Transverse colon (tissue), 4 donors: Measurements from ENCODE around the gene FARSA. TPM values are rescaled to one million over a fixed set of nuclear protein-coding genes. Genes with fewer than 3 reads are reported as not detected.
"Not testable (repeated sequence)": the region's sequence is repeated elsewhere in the genome, so short reads cannot be mapped to it uniquely, and the experiment has no call there.

ENCODE experiments used
- DNase-seq: peaks from one replicate; pipeline ENCODE4 v3.0.0-alpha.2; 2019
- H3K27ac ChIP-seq, 4 donors: fragments of 200-600 bp; sonication (generic); 2 replicates each; pipeline ENCODE4 v1.5.1; 2016 to 2018; ENCODE audit warnings: inconsistent platforms in 4 of 4
- H3K27me3 ChIP-seq: fragments of 200-600 bp; sonication (generic); 2 replicates; pipeline ENCODE4 v1.5.1; 2017; ENCODE audit warnings: inconsistent platforms
- H3K36me3 ChIP-seq, 4 donors: fragments of 200-600 bp; sonication (generic); 2 replicates each; pipeline ENCODE4 v1.5.1; 2017 to 2019; ENCODE audit warnings: inconsistent platforms in 4 of 4
- H3K4me1 ChIP-seq, 4 donors: fragments of 200-600 bp; sonication (generic); 2 replicates each; pipeline ENCODE4 v1.5.1; 2017 to 2020; ENCODE audit warnings: inconsistent platforms in 4 of 4
- H3K4me3 ChIP-seq, 4 donors: fragments of 200-600 bp; sonication (generic); 1 replicate in 1 of 4; 2 replicates in 3 of 4; pipeline versions ENCODE4 v1.5.1 to v1.6.1; 2017 to 2019; ENCODE audit warnings: inconsistent platforms in 4 of 4
- H3K9me3 ChIP-seq, 2 donors: fragments of 200-600 bp; sonication (generic); 2 replicates each; pipeline ENCODE4 v1.5.1; 2017 to 2019; ENCODE audit warnings: inconsistent platforms in 2 of 2
- CTCF ChIP-seq, 5 experiments: fragments of 200-600 bp in 3 of 5; fragments of 450-650 bp in 2 of 5; sonication (generic) in 3 of 5; IDR thresholded peaks; 1 replicate in 2 of 5; 2 replicates in 3 of 5; pipeline ENCODE4 v1.5.1; 2016 to 2017; ENCODE audit warnings: antibody characterized with exemption in 5 of 5, inconsistent platforms in 3 of 5, mild to moderate bottlenecking in 2 of 5, moderate library complexity in 1 of 5
- EP300 ChIP-seq: sonication (generic); formaldehyde crosslinking; IDR thresholded peaks from one replicate; pipeline ENCODE4 v1.6.1; 2017; ENCODE audit warnings: antibody characterized with exemption, low read depth
- POLR2A ChIP-seq: fragments of 450-650 bp; IDR thresholded peaks from one replicate; pipeline ENCODE4 v1.6.1; 2016; ENCODE audit warnings: antibody characterized with exemption, mild to moderate bottlenecking, moderate library complexity
- POLR2AphosphoS5 ChIP-seq, 3 donors: sonication (generic); formaldehyde crosslinking; IDR thresholded peaks; one replicate each; pipeline ENCODE4 v1.6.1; 2016; ENCODE audit warnings: antibody characterized with exemption in 3 of 3
- WGBS, 2 donors: methylation state at CpG; one replicate each; pipeline ENCODE4 v1.1.5; 2018; ENCODE audit warnings: low coverage in 1 of 2; 5-methylcytosine and 5-hydroxymethylcytosine counted together
- in situ Hi-C, 4 donors: fragments of 200-750 bp; cut with MboI; loops; one replicate each; pipeline versions ENCODE4 v1.15.0 to v1.15.1; 2017; ENCODE audit warnings: low sequenced_read_pairs in 3 of 4, low pct_ligation_motif_present in 1 of 4, low pct_unique_long_range_greater_than_20kb in 1 of 4
- intact Hi-C: fragments of 100-400 bp; cut with DNase I; formaldehyde crosslinking; loops from one replicate; pipeline ENCODE4 v1.15.1; 2023; ENCODE audit warnings: low total_unique reads
- total RNA-seq, 4 donors: library from RNA; depleted of rRNA; stranded (reverse); fragments of >200 nt; gene quantifications; one replicate each; pipeline ENCODE4 v1.1.0, GENCODE V29; 2016

FARSA gene
- total RNA-seq, 4 donors from 2014 or later: 18.0 to 40.8 (median 32.6) TPM

GRCh38 chr19:12965017-12965811 is 31.7 kb upstream of the FARSA start:
- Histone ChIP-seq H3K9me3 (no peaks in the 10 kb centered on the region), H3K36me3 (no peaks in the 10 kb centered on the region), H3K27me3 (no peaks in the 10 kb centered on the region), H3K27ac (peak overlapping the region; percentile 67 to 78 (median 76)), H3K4me1 (peaks cover 0 to 10% (median 6%) of the 10 kb centered on the region in 4 donors), H3K4me3 (peak overlapping the region; percentile 22 to 63 (median 36))
- intact Hi-C loops: no loop called here
- TF ChIP-seq POLR2AphosphoS5 (IDR thresholded peaks at IDR 0.05): no peak
- peak; percentile 87 to 99 (median 92) for TF ChIP-seq CTCF (IDR thresholded peaks at IDR 0.05)
- DNase-seq: peak; percentile 88
- WGBS, 2 donors: 0 to 1% methylated on average over 3 to 26 of the region's 34 CpGs
- in situ Hi-C loops: loop anchor here in 1 of 4 donors (25.0 kb wide), 1 partner anchor 297 kb away; no protein-coding TSS in a partner anchor

- in situ Hi-C loops: loop anchor here in 1 of 4 donors (25.0 kb wide), 1 partner anchor 303 kb away; no protein-coding TSS in a partner anchor
- TF ChIP-seq POLR2A (no peak), CTCF (IDR thresholded peaks at IDR 0.05) (no peak), POLR2AphosphoS5 (IDR thresholded peaks at IDR 0.05) (no peak), EP300 (no peak)
Observed at GRCh38 chr19:12959481-12959880, 26.0 kb upstream of the FARSA start.

DNA sequence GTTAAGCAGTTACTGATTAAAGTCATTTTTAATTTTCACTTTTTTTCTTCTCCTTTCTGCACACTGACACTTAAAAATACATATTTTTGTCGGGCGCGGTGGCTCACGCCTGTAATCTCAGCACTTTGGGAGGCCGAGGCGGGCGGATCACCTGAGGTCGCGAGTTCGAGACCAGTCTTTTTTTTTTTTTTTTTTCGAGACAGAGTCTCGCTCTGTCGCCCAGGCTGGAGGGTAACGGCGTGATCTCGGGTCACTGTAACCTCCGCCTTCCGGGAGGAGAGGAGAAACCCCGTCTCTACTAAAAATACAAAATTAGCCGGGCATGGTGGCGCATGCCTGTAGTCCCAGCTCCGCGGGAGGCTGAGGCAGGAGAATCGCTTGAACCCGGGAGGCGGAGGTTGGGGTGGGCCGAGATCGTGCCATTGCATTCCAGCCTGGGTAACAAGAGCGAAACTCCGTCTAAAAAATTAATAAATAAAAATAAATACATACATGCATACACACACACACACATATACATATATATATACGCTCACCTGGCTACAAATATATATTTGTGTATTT is 24.0 kb upstream of the FARSA start:
- H3K4me1 ChIP-seq: peaks cover 0 to 46% (median 30%) of the 10 kb centered on the region in 4 donors
- DNase-seq, intact Hi-C loops, H3K9me3 ChIP-seq, H3K36me3 ChIP-seq, H3K27me3 ChIP-seq: not testable (repeated sequence)
- peak overlapping the region; percentile 82 to 93 (median 88) for H3K4me3 ChIP-seq
- H3K27ac ChIP-seq: peak overlapping the region; percentile 88 to 95 (median 93)
- in situ Hi-C loops: loop anchor here in 1 of 4 donors (25.0 kb wide), 1 partner anchor 305 kb away; no protein-coding TSS in a partner anchor
- peak; percentile 42 for TF ChIP-seq POLR2A
- 18 to 31% methylated on average over 16 to 28 of the region's 31 CpGs for WGBS, 2 donors

More at GRCh38 chr19:12959481-12959880, 26.0 kb upstream of the FARSA start:
- Histone ChIP-seq H3K27ac (no peak overlapping the region), H3K36me3 (no peaks in the 10 kb centered on the region), H3K4me1 (peaks cover 0 to 25% (median 22%) of the 10 kb centered on the region in 4 donors), H3K9me3 (no peaks in the 10 kb centered on the region), H3K27me3 (no peaks in the 10 kb centered on the region), H3K4me3 (no peak overlapping the region)
- intact Hi-C loops: no loop called here
- 46 to 65% methylated on average over 6 of the region's 6 CpGs for WGBS, 2 donors
- no peak for DNase-seq

DNA sequence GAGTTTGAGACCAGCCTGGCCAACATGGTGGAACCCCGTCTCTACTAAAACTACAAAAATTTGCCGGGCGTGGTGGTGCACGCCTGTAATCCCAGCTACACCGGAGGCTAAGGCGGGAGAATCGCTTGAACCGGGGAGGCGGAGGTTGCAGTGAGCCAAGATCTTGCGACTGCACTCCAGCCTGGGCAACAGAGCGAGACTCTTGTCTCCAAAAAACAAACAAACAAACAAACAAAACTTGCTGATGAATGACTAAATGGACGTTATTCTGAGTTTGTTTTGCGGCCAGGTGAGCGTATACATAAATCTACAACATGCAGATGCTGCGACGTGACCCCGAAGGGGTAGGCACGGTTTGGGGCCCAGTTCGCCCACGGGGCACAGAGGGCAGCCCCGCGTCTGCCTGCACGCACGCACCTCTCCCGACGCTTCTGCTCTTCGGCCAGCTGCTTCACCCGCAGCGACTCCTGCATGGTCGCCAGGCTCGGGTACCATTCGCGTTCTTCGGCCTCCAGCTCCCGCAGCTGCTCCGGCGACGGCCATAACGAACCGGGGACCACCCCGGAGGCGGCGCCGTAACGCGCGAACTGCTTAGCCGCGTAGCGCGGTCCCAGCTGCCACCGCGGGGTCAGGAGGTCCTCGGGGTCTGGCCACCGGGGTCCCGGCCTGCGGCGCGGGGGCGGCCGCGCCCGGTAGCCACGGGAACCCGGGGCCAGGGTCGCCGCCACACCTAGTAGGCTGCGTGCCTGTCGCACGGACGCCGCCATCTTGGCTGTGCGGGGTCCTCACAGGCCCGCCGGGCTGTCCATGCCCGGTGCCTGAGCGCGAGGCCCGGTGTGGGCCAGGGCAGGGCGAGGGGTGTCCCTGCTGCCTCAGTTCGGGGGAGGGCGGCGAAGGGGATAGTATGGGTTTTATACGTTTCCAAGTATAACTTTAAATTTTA is 23.2 kb upstream of the FARSA start, which contains the start of gene GADD45GIP1:
TSS of gene GADD45GIP1 (minus strand) at position 778 of the 943 bp plus-strand sequence. CDS start at position 767, 11 bp downstream.
- in situ Hi-C loops: loop anchor here in 1 of 4 donors (25.0 kb wide), 1 partner anchor 306 kb away; no protein-coding TSS in a partner anchor
- WGBS, 2 donors: 0 to 3% methylated on average over 11 to 74 of the region's 84 CpGs
- Histone ChIP-seq H3K27ac (peak within 1 kb of the TSS; percentile 88 to 95 (median 93)), H3K9me3 (no peaks in the 10 kb centered on the region), H3K27me3 (no peaks in the 10 kb centered on the region), H3K4me3 (peak within 1 kb of the TSS; percentile 82 to 93 (median 88)), H3K4me1 (peaks cover 0 to 48% (median 30%) of the 10 kb centered on the region in 4 donors), H3K36me3 (peaks cover 0 to 8% (median 1%) of the 10 kb centered on the region in 4 donors)
- intact Hi-C loops: no loop called here
- TF ChIP-seq POLR2AphosphoS5 (IDR thresholded peaks at IDR 0.05) (peak; percentile 58 to 82 (median 74)), CTCF (IDR thresholded peaks at IDR 0.05) (no peak), POLR2A (peak; percentile 73)
- peak; percentile 84 for DNase-seq
